ENCODE data around the gene PHYKPL.

- TF ChIP-seq CTCF (IDR thresholded peaks at IDR 0.05; ENCODE audit: low read length) (no peak), EZH2 (optimal IDR thresholded peaks at IDR 0.05; ENCODE audit: low read depth, low read length) (no peak)
These were observed 26.9 kb downstream of the PHYKPL start for GRCh38 chr5:178205749-178206047.

All from MM.1S (cell line).